SK-N-SH (cell line): ENCODE measurements around the gene ADORA2A.
A peak's percentile ranks its signal among the peaks of the same experiment; 100 is the strongest.

ENCODE experiments used
- GATA2 ChIP-seq: sonication (generic); formaldehyde crosslinking; IDR thresholded peaks from 2 replicates; pipeline ENCODE4 v1.5.0; 2020; ENCODE audit warnings: mild to moderate bottlenecking, missing genetic modification reagents
- JUND ChIP-seq: IDR thresholded peaks from 2 replicates; pipeline ENCODE4 v1.4.0; 2012
- NRF1 ChIP-seq: IDR thresholded peaks from 2 replicates; pipeline ENCODE4 v1.6.1; 2012; ENCODE audit warnings: low read depth, mild to moderate bottlenecking, low read length
- PBX3 ChIP-seq: IDR thresholded peaks from 2 replicates; pipeline ENCODE4; 2012
- TF ChIP-seq, protein P1 (sequence below): fragments of 200-600 bp; sonication (generic); IDR thresholded peaks from 2 replicates; pipeline ENCODE4 v1.6.1; 2017; ENCODE audit warnings: antibody characterized with exemption, mild to moderate bottlenecking, moderate library complexity

DNA sequence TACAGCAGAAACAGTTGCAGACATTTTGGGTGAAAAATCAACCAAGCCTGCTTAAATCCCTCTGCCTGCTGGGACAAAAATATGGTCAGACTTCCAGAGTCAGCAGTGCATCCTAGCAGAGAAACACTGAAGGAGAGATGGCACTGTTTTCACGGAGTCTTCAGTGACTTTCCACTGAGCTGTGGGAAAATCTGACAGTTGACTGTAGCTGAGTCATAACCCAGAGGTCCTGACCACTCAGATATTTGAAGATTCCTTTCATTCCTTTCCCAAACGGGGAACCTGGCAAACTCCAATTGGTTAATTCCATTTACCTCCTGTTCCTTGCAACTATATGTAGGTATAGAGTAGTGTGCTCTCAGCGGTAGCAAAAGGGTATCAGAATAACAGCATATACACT lies 46.8 kb downstream of the ADORA2A start:
- TF ChIP-seq, protein P1, sequence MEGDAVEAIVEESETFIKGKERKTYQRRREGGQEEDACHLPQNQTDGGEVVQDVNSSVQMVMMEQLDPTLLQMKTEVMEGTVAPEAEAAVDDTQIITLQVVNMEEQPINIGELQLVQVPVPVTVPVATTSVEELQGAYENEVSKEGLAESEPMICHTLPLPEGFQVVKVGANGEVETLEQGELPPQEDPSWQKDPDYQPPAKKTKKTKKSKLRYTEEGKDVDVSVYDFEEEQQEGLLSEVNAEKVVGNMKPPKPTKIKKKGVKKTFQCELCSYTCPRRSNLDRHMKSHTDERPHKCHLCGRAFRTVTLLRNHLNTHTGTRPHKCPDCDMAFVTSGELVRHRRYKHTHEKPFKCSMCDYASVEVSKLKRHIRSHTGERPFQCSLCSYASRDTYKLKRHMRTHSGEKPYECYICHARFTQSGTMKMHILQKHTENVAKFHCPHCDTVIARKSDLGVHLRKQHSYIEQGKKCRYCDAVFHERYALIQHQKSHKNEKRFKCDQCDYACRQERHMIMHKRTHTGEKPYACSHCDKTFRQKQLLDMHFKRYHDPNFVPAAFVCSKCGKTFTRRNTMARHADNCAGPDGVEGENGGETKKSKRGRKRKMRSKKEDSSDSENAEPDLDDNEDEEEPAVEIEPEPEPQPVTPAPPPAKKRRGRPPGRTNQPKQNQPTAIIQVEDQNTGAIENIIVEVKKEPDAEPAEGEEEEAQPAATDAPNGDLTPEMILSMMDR, result peak; percentile 10; the same call in 1 of the 2 replicates
- TF ChIP-seq JUND, result peak; percentile 81
- TF ChIP-seq PBX3, result peak; percentile 59
- TF ChIP-seq GATA2 (CRISPR knock-in tag), result no peak
- TF ChIP-seq NRF1, result no peak
